OCI-LY7 (cell line): Measurements from ENCODE around the gene FYN.

ENCODE experiments used
- EZH2phosphoT487 ChIP-seq: fragments of 200-600 bp; sonication (generic); IDR thresholded peaks from 2 replicates; pipeline ENCODE4 v1.6.1; 2018; ENCODE audit warnings: low read depth, borderline replicate concordance, mild to moderate bottlenecking, mixed run types, antibody characterized with exemption, low read length, moderate library complexity, mixed read lengths
- TF ChIP-seq, protein P1 (sequence below): fragments of 200-600 bp; sonication (generic); conservative IDR thresholded peaks from 2 replicates; pipeline ENCODE4 v1.5.1; 2014; ENCODE audit warnings: mild to moderate bottlenecking, antibody characterized with exemption, low read length, moderate library complexity, mixed read lengths

DNA sequence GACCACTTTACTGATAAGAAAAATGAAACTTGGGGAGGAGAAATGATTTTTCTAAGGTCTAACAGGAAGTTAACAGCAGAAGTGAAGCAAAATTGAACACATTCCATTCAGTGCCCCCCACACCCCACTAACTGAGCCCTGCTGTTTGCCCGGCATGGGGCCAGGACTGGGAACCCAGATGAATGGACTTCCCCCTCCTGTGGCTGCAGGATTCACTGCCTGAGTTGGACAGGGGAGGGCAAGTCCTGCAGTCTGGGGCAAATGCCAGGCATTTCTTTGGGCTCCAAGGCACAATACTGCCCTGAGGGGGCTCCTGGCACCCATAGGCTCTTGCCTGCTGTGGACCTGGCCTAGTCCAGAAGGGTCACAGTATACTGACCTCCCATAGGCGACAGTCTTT, 28.3 kb downstream of the FYN start:
- TF ChIP-seq, protein P1, sequence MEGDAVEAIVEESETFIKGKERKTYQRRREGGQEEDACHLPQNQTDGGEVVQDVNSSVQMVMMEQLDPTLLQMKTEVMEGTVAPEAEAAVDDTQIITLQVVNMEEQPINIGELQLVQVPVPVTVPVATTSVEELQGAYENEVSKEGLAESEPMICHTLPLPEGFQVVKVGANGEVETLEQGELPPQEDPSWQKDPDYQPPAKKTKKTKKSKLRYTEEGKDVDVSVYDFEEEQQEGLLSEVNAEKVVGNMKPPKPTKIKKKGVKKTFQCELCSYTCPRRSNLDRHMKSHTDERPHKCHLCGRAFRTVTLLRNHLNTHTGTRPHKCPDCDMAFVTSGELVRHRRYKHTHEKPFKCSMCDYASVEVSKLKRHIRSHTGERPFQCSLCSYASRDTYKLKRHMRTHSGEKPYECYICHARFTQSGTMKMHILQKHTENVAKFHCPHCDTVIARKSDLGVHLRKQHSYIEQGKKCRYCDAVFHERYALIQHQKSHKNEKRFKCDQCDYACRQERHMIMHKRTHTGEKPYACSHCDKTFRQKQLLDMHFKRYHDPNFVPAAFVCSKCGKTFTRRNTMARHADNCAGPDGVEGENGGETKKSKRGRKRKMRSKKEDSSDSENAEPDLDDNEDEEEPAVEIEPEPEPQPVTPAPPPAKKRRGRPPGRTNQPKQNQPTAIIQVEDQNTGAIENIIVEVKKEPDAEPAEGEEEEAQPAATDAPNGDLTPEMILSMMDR = no peak
- no peak for TF ChIP-seq EZH2phosphoT487
